ACHN (cell line): ENCODE results near the gene USP9Y.
"Not testable (repeated sequence)": the region's sequence is repeated elsewhere in the genome, so short reads cannot be mapped to it uniquely, and the experiment has no call there.

Source experiments
- DNase-seq: peaks from one replicate; pipeline ENCODE4 v3.0.0-alpha.2; 2015
- in situ Hi-C: cut with HindIII; loops from 2 replicates; pipeline ENCODE4 v1.10.0; 2017; ENCODE audit warnings: low sequenced_read_pairs, low pct_ligation_motif_present, low pct_unique_long_range_greater_than_20kb

Gene USP9Y

GRCh38 chrY:12701181-12701695 is at the start of gene USP9Y:
Gene USP9Y, plus strand, starts transcription at chrY:12701231. Its CDS starts 8,217 bp downstream, at chrY:12709448.
- in situ Hi-C loops = no loop called here
- DNase-seq = no peak

- DNase-seq = no peak
- in situ Hi-C loops = no loop called here
Observed at GRCh38 chrY:12651621-12652036, 49.4 kb upstream of the USP9Y start.

- in situ Hi-C loops = no loop called here
- no peak for DNase-seq
Observed at GRCh38 chrY:12661745-12662681, 39.0 kb upstream of the USP9Y start.

- in situ Hi-C loops = no loop called here
- no peak for DNase-seq
Observed at GRCh38 chrY:12662745-12663591, 38.1 kb upstream of the USP9Y start.

DNA sequence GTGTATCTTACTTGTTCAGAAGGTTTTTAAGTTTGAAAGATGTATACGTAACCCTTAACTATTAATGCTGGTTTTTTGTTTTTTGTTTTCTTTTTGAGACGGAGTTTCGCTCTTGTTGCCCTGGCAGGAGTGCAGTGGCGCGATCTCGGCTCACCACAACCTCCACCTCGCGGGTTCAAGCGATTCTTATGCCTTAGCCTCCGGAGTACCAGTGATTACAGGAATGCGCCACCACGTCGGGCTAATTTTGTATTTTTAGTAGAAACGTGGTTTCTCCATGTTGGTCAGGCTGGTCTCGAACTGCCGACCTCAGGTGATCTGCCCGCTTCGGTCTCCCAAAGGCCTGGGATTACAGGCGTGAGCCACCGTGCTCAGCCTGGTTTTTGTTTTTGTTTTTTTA is 37.2 kb upstream of the USP9Y start:
- DNase-seq, in situ Hi-C loops: not testable (repeated sequence)

GRCh38 chrY:12678111-12678510 is 22.9 kb upstream of the USP9Y start:
- no peak for DNase-seq
- in situ Hi-C loops = no loop called here

DNA sequence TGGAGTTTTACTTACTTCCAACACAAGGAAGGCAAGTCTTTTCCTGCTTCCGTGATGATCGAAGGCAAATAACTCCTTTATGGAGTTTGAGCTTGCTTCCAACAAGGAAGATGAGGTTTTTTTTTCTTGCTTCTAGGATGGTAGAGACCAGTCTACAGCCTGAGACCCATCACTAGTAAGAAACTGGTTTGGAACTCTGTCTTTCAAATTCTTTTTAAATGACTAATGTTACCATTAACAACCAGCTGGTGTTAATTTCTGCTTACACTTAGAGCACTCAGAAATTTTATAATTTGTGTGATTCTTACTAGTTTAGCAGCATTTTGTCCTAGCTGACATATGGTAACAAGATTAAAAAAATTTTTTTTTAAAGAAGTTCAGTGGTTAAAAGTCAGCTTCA is 19.5 kb upstream of the USP9Y start:
- no peak for DNase-seq
- in situ Hi-C loops = no loop called here

DNA sequence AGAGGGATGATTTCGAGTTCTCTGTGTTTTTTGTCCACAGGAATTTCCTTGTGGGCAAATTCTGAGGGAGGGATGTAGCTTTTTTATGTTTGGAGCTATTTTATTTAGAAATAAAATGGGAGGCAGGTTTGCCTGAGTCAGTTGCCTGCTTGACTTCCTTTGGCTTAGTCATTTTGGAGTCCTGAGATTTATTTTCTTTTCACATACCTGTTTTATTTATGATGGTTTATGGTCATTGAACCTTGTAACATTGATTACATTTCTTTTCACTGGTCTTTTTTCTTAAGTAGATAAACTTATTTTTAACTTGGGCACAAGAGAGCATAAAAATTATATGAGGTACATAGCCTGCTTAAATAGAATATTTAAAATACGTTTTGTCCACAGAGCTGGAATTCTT is 12.7 kb upstream of the USP9Y start:
- DNase-seq = no peak
- in situ Hi-C loops = no loop called here

DNA sequence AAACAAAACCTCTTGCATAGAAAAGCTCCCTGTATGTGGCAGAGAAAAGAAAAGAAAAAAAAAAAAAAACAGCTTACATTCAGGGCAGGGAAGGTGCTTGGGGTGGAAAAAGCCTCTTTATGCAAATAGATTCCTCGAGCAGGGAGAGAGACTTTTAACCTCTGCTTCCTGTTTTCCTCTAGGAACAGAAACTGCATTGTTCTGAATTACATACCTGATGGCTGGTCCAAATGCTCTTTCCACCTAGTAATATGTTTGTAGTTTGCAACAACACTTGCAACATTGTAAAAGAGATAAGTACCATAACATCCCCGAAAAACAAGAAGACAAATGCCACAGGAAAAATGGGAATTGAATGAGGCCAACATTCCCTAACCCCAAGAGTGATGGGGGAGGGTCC is 944 bp upstream of the USP9Y start:
- in situ Hi-C loops = no loop called here
- no peak for DNase-seq

DNA sequence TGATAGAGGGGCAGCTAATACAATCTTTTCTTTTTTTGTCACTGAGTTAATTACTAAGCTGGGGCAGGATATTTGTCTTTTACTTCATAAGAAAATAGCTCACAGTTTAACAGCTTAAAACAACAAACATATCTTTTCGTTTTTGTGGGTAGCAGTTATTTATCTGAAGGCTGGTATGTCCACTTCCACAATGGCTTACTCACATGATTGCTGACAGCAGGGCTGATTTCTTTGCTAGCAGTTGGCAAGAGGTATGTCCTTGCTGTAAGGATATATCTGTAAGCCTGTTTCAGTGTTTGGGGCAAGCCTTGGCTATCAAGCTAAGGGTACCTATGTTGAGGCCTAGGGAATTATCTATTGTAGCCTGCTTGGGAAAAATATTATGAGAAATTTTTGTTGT is 1.1 kb downstream of the USP9Y start:
- in situ Hi-C loops = no loop called here

GRCh38 chrY:12710460-12710859 is 9.4 kb downstream of the USP9Y start:
- DNase-seq = no peak
- in situ Hi-C loops = no loop called here

More for the DNA sequence above, 1.1 kb downstream of the USP9Y start:
- no peak for DNase-seq

GRCh38 chrY:12715376-12715775 is 14.3 kb downstream of the USP9Y start:
- in situ Hi-C loops = no loop called here
- DNase-seq = no peak

DNA sequence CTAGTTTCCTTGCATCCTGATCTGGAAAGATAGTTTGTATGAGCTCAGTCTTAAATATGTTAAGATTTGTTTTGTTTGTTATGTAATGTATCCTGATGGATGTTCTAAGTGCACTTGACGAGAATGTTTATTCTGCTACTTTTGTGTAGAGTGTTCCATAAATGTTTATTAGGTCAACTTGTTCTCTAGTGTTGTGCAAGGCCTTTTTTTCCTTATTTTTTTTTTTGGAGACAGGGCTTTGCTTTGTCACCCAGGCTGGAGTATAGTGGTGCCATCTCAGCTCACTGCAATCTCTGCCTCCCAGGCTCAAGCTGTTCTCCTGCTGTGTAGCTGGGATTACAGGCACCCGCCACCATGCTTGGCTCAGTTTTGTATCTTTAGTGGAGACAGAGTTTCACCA is 28.7 kb downstream of the USP9Y start:
- in situ Hi-C loops = no loop called here
- no peak for DNase-seq

DNA sequence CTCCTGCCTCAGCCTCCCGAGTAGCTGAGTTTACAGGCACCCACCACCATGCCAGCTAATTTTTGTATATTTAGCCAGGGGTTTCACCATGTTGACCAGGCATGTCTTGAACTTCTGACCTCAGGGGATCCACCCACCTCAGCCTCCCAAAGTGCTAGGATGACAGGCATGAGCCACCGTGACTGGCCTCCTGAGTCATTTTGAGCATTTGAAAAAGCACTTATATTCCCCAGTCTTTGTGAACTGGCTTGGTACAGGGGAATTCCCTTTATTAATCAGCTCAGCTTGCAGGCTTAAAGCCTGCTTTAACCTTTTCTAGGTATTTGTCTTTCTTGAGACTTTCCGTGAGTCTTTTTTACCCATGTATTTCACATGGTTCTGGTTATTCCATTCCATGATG is 32.6 kb downstream of the USP9Y start:
- in situ Hi-C loops = no loop called here

GRCh38 chrY:12734051-12734450 is 33.0 kb downstream of the USP9Y start:
- DNase-seq = no peak
- in situ Hi-C loops = no loop called here

More for the DNA sequence above, 32.6 kb downstream of the USP9Y start:
- no peak for DNase-seq

DNA sequence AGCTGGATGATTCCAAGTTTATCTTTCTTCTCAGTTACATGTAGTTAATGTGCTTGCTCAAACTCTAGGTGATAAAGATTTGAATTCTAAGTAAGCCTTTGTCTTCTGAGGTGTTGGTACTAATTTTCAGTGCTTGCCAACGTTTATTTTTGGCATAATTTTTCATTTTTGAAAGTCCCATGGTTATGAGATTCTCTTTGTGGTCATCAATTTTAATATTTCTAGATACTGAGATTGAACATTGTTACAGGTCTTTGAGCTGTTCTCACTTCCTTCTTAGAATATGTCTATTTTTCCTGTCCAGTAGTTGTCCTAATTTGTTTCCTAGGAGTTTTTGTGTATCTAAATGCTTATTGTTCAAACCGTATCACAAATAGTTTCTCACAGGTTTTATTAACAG is 40.4 kb downstream of the USP9Y start:
- no peak for DNase-seq
- in situ Hi-C loops = no loop called here

GRCh38 chrY:12742725-12743124 is 41.7 kb downstream of the USP9Y start:
- in situ Hi-C loops = no loop called here
- DNase-seq = no peak

- no peak for DNase-seq
- in situ Hi-C loops = no loop called here
Observed at GRCh38 chrY:12744091-12744490, 43.1 kb downstream of the USP9Y start.

- DNase-seq = no peak
- in situ Hi-C loops = no loop called here
Observed at GRCh38 chrY:12749293-12749692, 48.3 kb downstream of the USP9Y start.
